ENCODE results near the gene DNM2. TPM values are rescaled to one million over a fixed set of nuclear protein-coding genes. Genes with fewer than 3 reads are reported as not detected.

Gene DNM2
- polyA plus RNA-seq, 2 of the 4 experiments (the other 2 are of a cell fraction): 32.9 to 58.5 TPM

GRCh38 chr19:10724573-10725071, 6.7 kb downstream of the DNM2 start:
- H3K4me2 ChIP-seq: no peak overlapping the region
- ChIA-PET CTCF (interaction anchor here (0.5 kb wide), 1 partner anchor 16 kb away, joined by 3 read pairs; no protein-coding TSS in a partner anchor), POLR2A (no interaction called here)
- H3K4me3 ChIP-seq: no peak overlapping the region
- H3K9me3 ChIP-seq: no peaks in the 10 kb centered on the region
- no peak overlapping the region for H3K27ac ChIP-seq
- 96% methylated on average over 12 of the region's 12 CpGs for WGBS (ENCODE audit: missing lambda C conversion rate)
- ATAC-seq (no peak), FAIRE-seq (no peak), DNase-seq (ENCODE audit: low read depth in 1 of 2, low spot score in 1 of 2) (no peak)
- peaks cover 5% of the 10 kb centered on the region; the same call in 2 of the 3 replicates for H3K4me1 ChIP-seq
- TF ChIP-seq HEYL (CRISPR knock-in tag; IDR thresholded peaks at IDR 0.05): no peak
- TF ChIP-seq MYC (IDR thresholded peaks at IDR 0.05; ENCODE audit: borderline replicate concordance, low read length): no peak
- no peak for TF ChIP-seq HDAC2 (IDR thresholded peaks at IDR 0.05)
- TF ChIP-seq TP53 (CRISPR knock-in tag; IDR thresholded peaks at IDR 0.05): no peak
- TF ChIP-seq KDM5A (IDR thresholded peaks at IDR 0.05): no peak
- TF ChIP-seq ZFP36 (IDR thresholded peaks at IDR 0.05; ENCODE audit: borderline replicate concordance, partially characterized antibody): no peak
- TF ChIP-seq HOXB5 (CRISPR knock-in tag; IDR thresholded peaks at IDR 0.05): no peak
- TF ChIP-seq, protein P1, sequence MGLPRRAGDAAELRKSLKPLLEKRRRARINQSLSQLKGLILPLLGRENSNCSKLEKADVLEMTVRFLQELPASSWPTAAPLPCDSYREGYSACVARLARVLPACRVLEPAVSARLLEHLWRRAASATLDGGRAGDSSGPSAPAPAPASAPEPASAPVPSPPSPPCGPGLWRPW (IDR thresholded peaks at IDR 0.05): no peak
- TF ChIP-seq ESRRA (IDR thresholded peaks at IDR 0.05; ENCODE audit: borderline replicate concordance, low read length): no peak
- no peak for TF ChIP-seq TFCP2L1 (CRISPR knock-in tag; IDR thresholded peaks at IDR 0.05)
- TF ChIP-seq POLR2A (IDR thresholded peaks at IDR 0.05; ENCODE audit: low read length): no peak
- TF ChIP-seq NPAS2 (CRISPR knock-in tag; IDR thresholded peaks at IDR 0.05; ENCODE audit: borderline replicate concordance): no peak
- TF ChIP-seq CHD4 (IDR thresholded peaks at IDR 0.05; ENCODE audit: borderline replicate concordance): no peak
- no peak for TF ChIP-seq NFE2L2 (conservative IDR thresholded peaks at IDR 0.05; ENCODE audit: low read length)
- TF ChIP-seq REST (IDR thresholded peaks at IDR 0.05): no peak
- no peak for TF ChIP-seq CBX2 (IDR thresholded peaks at IDR 0.05; ENCODE audit: borderline replicate concordance, low read depth)
- TF ChIP-seq, protein P2, sequence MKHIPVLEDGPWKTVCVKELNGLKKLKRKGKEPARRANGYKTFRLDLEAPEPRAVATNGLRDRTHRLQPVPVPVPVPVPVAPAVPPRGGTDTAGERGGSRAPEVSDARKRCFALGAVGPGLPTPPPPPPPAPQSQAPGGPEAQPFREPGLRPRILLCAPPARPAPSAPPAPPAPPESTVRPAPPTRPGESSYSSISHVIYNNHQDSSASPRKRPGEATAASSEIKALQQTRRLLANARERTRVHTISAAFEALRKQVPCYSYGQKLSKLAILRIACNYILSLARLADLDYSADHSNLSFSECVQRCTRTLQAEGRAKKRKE (CRISPR knock-in tag; IDR thresholded peaks at IDR 0.05; ENCODE audit: low read depth): no peak
- no peak for TF ChIP-seq RAD21 (conservative IDR thresholded peaks at IDR 0.05 in 1 of 2, IDR thresholded peaks at IDR 0.05 in 1 of 2)

DNA sequence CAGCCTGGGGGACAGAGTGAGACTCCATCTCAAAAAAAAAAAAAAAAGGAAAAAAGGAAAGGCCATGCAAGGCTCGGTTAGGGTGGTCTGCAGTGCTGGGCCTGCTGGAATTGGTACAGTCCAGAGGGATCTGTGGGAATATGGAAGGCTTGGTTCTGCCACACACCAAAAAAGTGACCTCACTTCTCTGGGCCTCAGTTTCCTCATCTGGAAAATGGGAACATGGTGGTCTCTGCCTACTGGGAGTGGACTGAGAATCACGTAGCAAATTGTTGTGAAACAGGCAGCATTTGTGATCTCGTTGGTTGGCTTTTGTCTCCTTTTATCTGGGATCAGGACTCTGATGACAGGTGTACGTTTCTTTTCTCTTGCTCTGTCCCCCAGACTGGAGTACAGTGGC, 7.5 kb downstream of the DNM2 start:
- Histone ChIP-seq H3K4me2 (no peak overlapping the region), H3K9me3 (no peaks in the 10 kb centered on the region), H3K27ac (no peak overlapping the region), H3K4me3 (no peak overlapping the region), H3K4me1 (no peaks in the 10 kb centered on the region)
- ATAC-seq (no peak), DNase-seq (ENCODE audit: low read depth in 1 of 2, low spot score in 1 of 2) (no peak), FAIRE-seq (no peak)
- CTCF ChIA-PET: interaction anchor here (0.6 to 1.0 kb wide), 2 partner anchors 8 to 342 kb away, joined by 3 to 4 read pairs; partner anchors contain the start of gene DNM2
- POLR2A ChIA-PET: no interaction called here
- TF ChIP-seq FOSB (CRISPR knock-in tag; IDR thresholded peaks at IDR 0.05): no peak
- TF ChIP-seq JUN (IDR thresholded peaks at IDR 0.05): no peak
- TF ChIP-seq, protein P3, sequence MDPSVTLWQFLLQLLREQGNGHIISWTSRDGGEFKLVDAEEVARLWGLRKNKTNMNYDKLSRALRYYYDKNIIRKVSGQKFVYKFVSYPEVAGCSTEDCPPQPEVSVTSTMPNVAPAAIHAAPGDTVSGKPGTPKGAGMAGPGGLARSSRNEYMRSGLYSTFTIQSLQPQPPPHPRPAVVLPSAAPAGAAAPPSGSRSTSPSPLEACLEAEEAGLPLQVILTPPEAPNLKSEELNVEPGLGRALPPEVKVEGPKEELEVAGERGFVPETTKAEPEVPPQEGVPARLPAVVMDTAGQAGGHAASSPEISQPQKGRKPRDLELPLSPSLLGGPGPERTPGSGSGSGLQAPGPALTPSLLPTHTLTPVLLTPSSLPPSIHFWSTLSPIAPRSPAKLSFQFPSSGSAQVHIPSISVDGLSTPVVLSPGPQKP (IDR thresholded peaks at IDR 0.05; ENCODE audit: low read depth, low read length): no peak
- TF ChIP-seq MAFK (IDR thresholded peaks at IDR 0.05; ENCODE audit: partially characterized antibody): no peak
- WGBS (ENCODE audit: missing lambda C conversion rate): 96% methylated on average over 4 of the region's 4 CpGs
